ENCODE results near the gene THY1. TPM values are rescaled to one million over a fixed set of nuclear protein-coding genes. Genes with fewer than 3 reads are reported as not detected.

Gene THY1
- total RNA-seq, 4 donors from 2014 or later = 2.1 to 28.1 (median 9.4) TPM

DNA sequence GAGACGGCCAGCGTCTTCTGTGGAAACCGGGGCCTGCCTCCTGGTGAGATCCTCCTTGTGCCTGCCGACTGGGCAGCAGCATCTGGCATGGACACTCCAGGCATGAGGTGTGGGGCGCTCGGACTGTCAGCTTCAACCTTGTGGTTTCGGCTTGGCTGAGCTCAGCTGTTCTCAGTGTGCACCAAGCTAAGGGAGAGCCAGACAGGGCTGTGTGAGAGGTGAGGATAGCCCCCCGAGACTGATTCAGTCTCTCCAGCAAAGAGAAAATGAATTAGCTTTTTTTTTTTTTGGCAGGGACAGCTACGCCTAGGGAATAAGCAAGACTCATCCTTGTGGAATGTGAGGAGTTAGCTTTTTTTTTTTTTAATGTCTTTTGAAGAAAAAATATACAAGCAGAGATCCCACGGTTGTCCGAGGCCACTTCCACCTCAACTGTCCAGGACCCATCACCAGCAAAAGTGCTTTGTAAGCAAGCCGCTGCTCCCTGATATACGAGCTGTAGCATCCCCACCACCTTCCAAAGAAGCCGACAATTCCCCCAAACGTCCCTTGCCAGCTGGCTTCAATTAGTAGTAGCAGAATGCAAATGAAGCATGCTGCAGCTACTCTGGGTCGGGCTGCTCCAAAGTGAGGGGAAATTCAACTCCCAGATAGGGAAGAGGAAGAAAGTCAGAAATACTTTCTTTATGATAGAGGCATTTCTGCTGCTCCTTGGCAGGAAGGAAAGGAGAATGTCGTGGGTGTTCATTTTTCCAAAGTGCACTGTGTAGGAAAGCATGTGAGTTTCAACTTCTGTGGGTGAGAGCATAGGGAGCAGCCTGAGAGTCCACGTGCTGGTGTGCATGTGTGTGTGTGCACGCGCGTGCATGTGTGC is 9.7 kb upstream of the THY1 start:
- Histone ChIP-seq H3K4me3 (no peak overlapping the region), H3K27ac (peak overlapping the region in 1 of 4 donors; percentile 19), H3K27me3 (no peaks in the 10 kb centered on the region), H3K36me3 (no peaks in the 10 kb centered on the region), H3K9me3 (peaks cover 0 to 4% (median 0%) of the 10 kb centered on the region in 4 donors), H3K4me1 (peaks cover 0 to 8% (median 0%) of the 10 kb centered on the region in 4 donors)
- no peak for DNase-seq
- TF ChIP-seq CTCF (IDR thresholded peaks at IDR 0.05) (no peak), POLR2A (IDR thresholded peaks at IDR 0.05) (no peak)

GRCh38 chr11:119431523-119431922 is 8.6 kb upstream of the THY1 start:
- no peak for DNase-seq
- peaks cover 0 to 8% (median 0%) of the 10 kb centered on the region in 4 donors for H3K4me1 ChIP-seq
- H3K4me3 ChIP-seq = no peak overlapping the region
- no peaks in the 10 kb centered on the region for H3K36me3 ChIP-seq
- H3K9me3 ChIP-seq = no peaks in the 10 kb centered on the region
- H3K27me3 ChIP-seq = no peaks in the 10 kb centered on the region
- no peak for TF ChIP-seq CTCF (IDR thresholded peaks at IDR 0.05)
- TF ChIP-seq POLR2A (IDR thresholded peaks at IDR 0.05) = no peak
- no peak overlapping the region for H3K27ac ChIP-seq

DNA sequence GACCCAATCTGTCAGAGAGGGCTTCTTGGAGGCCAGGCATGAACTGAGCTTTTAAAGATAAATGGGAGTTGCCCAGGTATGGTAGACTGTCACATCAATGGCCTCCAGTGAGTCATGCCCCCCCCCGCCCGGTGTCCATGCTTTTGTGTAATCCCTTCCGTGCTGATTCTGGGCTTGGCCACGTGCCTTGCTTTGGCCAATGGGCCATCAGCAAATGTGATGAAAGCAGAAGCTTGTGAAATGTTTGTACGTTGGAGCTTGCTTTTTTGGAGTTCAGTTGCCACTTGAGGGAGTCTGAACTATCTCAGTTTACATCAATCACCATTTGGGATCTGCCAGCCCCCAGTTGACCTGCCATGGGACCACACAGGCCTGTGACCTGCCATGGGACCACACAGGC is 4.3 kb upstream of the THY1 start:
- H3K4me3 ChIP-seq = no peak overlapping the region
- no peak overlapping the region for H3K27ac ChIP-seq
- no peaks in the 10 kb centered on the region for H3K27me3 ChIP-seq
- no peaks in the 10 kb centered on the region for H3K36me3 ChIP-seq
- no peak for DNase-seq
- no peak for TF ChIP-seq CTCF (IDR thresholded peaks at IDR 0.05)
- no peak for TF ChIP-seq POLR2A (IDR thresholded peaks at IDR 0.05)
- H3K4me1 ChIP-seq = peaks cover 0 to 7% (median 0%) of the 10 kb centered on the region in 4 donors
- no peaks in the 10 kb centered on the region for H3K9me3 ChIP-seq

GRCh38 chr11:119426142-119426541 is 3.2 kb upstream of the THY1 start:
- no peaks in the 10 kb centered on the region for H3K27me3 ChIP-seq
- peaks cover 0 to 7% (median 2%) of the 10 kb centered on the region in 4 donors for H3K4me1 ChIP-seq
- H3K9me3 ChIP-seq = no peaks in the 10 kb centered on the region
- H3K4me3 ChIP-seq = no peak overlapping the region
- H3K36me3 ChIP-seq = no peaks in the 10 kb centered on the region
- no peak for TF ChIP-seq POLR2A (IDR thresholded peaks at IDR 0.05)
- no peak for TF ChIP-seq CTCF (IDR thresholded peaks at IDR 0.05)
- no peak overlapping the region for H3K27ac ChIP-seq
- no peak for DNase-seq

GRCh38 chr11:119424775-119425174 is 1.8 kb upstream of the THY1 start:
- no peaks in the 10 kb centered on the region for H3K9me3 ChIP-seq
- H3K4me3 ChIP-seq = no peak overlapping the region
- H3K27me3 ChIP-seq = no peaks in the 10 kb centered on the region
- no peak overlapping the region for H3K27ac ChIP-seq
- no peaks in the 10 kb centered on the region for H3K36me3 ChIP-seq
- no peak for TF ChIP-seq POLR2A (IDR thresholded peaks at IDR 0.05)
- TF ChIP-seq CTCF (IDR thresholded peaks at IDR 0.05) = no peak
- H3K4me1 ChIP-seq = peaks cover 0 to 7% (median 2%) of the 10 kb centered on the region in 4 donors
- DNase-seq = no peak

Data from Peyer's patch (tissue), 4 donors.